ENCODE results near the gene CA5A. TPM values are rescaled to one million over a fixed set of nuclear protein-coding genes. Genes with fewer than 3 reads are reported as not detected.

The CA5A gene
- total and polyA plus RNA-seq, 9 of the 15 experiments (the other 6 are each of a cell fraction or from before 2014, with no cell fraction given): not detected

DNA sequence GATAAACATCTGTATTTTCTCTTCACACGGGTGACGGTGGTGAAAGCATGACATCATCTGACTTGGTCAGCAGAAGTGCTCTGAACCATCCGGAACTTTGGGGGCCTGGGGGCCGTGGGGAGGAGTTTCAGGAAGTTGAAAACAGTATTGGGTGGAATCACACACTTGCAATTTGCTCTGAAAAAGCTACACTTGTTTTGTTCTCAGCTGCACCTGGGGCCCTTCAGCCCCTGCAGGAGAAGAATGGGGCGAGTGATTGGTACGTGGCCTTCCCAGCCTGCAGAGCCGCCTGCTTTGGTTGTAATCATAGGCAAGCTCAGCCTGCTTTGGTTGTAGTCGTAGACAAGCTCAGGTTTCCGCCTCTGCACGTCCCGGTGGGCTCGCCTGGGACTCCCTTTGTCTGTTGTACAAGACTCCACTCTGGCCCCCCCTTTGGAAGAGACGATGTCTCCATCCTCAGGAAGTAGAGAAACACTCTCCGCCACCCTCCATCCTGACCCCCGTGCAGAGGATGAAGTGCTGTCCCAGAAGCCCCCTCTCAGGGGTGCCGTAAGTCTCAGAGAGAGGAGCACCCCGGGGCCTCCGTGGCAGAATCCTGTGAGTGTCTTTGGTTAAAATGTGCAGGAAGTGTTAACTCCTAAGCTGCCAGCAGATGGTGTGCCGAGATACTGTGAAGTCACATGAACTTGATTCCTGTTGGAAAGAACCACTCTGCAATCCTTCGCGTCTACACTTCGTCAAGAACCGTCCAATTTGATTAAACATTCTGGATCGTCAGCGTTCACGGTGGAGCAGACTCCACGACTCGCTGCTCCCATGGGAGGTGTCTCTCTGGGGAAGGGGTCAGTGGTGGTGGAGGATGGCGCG lies 20.3 kb upstream of the CA5A start (continued):
- no peak for TF ChIP-seq CHD1 (IDR thresholded peaks at IDR 0.05; ENCODE audit: low read length)
- peak in 1 of 2 experiments; percentile 39; a peak in 1 of 4 replicates for TF ChIP-seq RCOR1 (IDR thresholded peaks at IDR 0.05; ENCODE audit: borderline replicate concordance in 1 of 2, low read depth in 2 of 2, low read length in 2 of 2)
- 0 out of 2 replicates have a peak, but pooled peaks have one; percentile 25 for TF ChIP-seq MYC (IDR thresholded peaks at IDR 0.05; ENCODE audit: low read depth, low read length)
- TF ChIP-seq MYC (CRISPR knock-in tag; IDR thresholded peaks at IDR 0.05; ENCODE audit: borderline replicate concordance, low read depth): peak; percentile 33; the same call in 1 of the 2 replicates
- TF ChIP-seq, protein P1, sequence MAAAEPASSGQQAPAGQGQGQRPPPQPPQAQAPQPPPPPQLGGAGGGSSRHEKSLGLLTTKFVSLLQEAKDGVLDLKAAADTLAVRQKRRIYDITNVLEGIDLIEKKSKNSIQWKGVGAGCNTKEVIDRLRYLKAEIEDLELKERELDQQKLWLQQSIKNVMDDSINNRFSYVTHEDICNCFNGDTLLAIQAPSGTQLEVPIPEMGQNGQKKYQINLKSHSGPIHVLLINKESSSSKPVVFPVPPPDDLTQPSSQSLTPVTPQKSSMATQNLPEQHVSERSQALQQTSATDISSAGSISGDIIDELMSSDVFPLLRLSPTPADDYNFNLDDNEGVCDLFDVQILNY (CRISPR knock-in tag; IDR thresholded peaks at IDR 0.05): no peak
- TF ChIP-seq, protein P2, sequence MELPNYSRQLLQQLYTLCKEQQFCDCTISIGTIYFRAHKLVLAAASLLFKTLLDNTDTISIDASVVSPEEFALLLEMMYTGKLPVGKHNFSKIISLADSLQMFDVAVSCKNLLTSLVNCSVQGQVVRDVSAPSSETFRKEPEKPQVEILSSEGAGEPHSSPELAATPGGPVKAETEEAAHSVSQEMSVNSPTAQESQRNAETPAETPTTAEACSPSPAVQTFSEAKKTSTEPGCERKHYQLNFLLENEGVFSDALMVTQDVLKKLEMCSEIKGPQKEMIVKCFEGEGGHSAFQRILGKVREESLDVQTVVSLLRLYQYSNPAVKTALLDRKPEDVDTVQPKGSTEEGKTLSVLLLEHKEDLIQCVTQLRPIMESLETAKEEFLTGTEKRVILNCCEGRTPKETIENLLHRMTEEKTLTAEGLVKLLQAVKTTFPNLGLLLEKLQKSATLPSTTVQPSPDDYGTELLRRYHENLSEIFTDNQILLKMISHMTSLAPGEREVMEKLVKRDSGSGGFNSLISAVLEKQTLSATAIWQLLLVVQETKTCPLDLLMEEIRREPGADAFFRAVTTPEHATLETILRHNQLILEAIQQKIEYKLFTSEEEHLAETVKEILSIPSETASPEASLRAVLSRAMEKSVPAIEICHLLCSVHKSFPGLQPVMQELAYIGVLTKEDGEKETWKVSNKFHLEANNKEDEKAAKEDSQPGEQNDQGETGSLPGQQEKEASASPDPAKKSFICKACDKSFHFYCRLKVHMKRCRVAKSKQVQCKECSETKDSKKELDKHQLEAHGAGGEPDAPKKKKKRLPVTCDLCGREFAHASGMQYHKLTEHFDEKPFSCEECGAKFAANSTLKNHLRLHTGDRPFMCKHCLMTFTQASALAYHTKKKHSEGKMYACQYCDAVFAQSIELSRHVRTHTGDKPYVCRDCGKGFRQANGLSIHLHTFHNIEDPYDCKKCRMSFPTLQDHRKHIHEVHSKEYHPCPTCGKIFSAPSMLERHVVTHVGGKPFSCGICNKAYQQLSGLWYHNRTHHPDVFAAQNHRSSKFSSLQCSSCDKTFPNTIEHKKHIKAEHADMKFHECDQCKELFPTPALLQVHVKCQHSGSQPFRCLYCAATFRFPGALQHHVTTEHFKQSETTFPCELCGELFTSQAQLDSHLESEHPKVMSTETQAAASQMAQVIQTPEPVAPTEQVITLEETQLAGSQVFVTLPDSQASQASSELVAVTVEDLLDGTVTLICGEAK (IDR thresholded peaks at IDR 0.05): peak; percentile 60; the same call in 1 of the 2 replicates
- TF ChIP-seq, protein P2 (CRISPR knock-in tag; IDR thresholded peaks at IDR 0.05): no peak
- TF ChIP-seq, protein P3, sequence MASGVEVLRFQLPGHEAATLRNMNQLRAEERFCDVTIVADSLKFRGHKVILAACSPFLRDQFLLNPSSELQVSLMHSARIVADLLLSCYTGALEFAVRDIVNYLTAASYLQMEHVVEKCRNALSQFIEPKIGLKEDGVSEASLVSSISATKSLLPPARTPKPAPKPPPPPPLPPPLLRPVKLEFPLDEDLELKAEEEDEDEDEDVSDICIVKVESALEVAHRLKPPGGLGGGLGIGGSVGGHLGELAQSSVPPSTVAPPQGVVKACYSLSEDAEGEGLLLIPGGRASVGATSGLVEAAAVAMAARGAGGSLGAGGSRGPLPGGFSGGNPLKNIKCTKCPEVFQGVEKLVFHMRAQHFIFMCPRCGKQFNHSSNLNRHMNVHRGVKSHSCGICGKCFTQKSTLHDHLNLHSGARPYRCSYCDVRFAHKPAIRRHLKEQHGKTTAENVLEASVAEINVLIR (CRISPR knock-in tag; IDR thresholded peaks at IDR 0.05): 0 out of 2 replicates have a peak, but pooled peaks have one; percentile 43
- peak; percentile 4; the same call in 1 of the 2 replicates for TF ChIP-seq MTA3 (IDR thresholded peaks at IDR 0.05; ENCODE audit: borderline replicate concordance)
- TF ChIP-seq FIP1L1 (IDR thresholded peaks at IDR 0.05; ENCODE audit: low read depth, low read length, poor library complexity, severe bottlenecking): no peak
- no peak for TF ChIP-seq COPS2 (conservative IDR thresholded peaks at IDR 0.05)
- TF ChIP-seq, protein P4, sequence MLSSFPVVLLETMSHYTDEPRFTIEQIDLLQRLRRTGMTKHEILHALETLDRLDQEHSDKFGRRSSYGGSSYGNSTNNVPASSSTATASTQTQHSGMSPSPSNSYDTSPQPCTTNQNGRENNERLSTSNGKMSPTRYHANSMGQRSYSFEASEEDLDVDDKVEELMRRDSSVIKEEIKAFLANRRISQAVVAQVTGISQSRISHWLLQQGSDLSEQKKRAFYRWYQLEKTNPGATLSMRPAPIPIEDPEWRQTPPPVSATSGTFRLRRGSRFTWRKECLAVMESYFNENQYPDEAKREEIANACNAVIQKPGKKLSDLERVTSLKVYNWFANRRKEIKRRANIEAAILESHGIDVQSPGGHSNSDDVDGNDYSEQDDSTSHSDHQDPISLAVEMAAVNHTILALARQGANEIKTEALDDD (IDR thresholded peaks at IDR 0.05): no peak
- peak; percentile 90 for TF ChIP-seq GABPA (tag; conservative IDR thresholded peaks at IDR 0.05; ENCODE audit: low read depth)
- TF ChIP-seq DPF2 (IDR thresholded peaks at IDR 0.05): peak; percentile 52
- TF ChIP-seq NBN (IDR thresholded peaks at IDR 0.05; ENCODE audit: low read depth): no peak

Data from K562 (cell line).